Measurements from ENCODE around the gene ANXA2R.

The ANXA2R gene

GRCh38 chr5:43042176-43042625, 2.1 kb upstream of the ANXA2R start:
- peak overlapping the region; percentile 73 for H3K4me3 ChIP-seq (ENCODE audit: control insufficient read depth, low read depth, low read length)
- DNase-seq (ENCODE audit: low read depth), result no peak
- TF ChIP-seq CTCF (IDR thresholded peaks at IDR 0.05; ENCODE audit: control insufficient read depth, insufficient read depth, low read depth, low read length, missing control alignments), result peak; percentile 19

GRCh38 chr5:43041669-43042175, 1.6 kb upstream of the ANXA2R start:
- TF ChIP-seq CTCF (IDR thresholded peaks at IDR 0.05; ENCODE audit: control insufficient read depth, insufficient read depth, low read depth, low read length, missing control alignments), result no peak
- H3K4me3 ChIP-seq (ENCODE audit: control insufficient read depth, low read depth, low read length), result peak overlapping the region; percentile 73
- no peak for DNase-seq (ENCODE audit: low read depth)

- DNase-seq (ENCODE audit: low read depth), result no peak
- peak overlapping the region; percentile 73 for H3K4me3 ChIP-seq (ENCODE audit: control insufficient read depth, low read depth, low read length)
- no peak for TF ChIP-seq CTCF (IDR thresholded peaks at IDR 0.05; ENCODE audit: control insufficient read depth, insufficient read depth, low read depth, low read length, missing control alignments)
These were observed 1.1 kb upstream of the ANXA2R start for GRCh38 chr5:43041110-43041668.

- peak overlapping the region; percentile 73 for H3K4me3 ChIP-seq (ENCODE audit: control insufficient read depth, low read depth, low read length)
- peak; percentile 11 for TF ChIP-seq CTCF (IDR thresholded peaks at IDR 0.05; ENCODE audit: control insufficient read depth, insufficient read depth, low read depth, low read length, missing control alignments)
- no peak for DNase-seq (ENCODE audit: low read depth)
These were observed 440 bp downstream of the ANXA2R start for GRCh38 chr5:43039471-43040286.

- TF ChIP-seq CTCF (IDR thresholded peaks at IDR 0.05; ENCODE audit: control insufficient read depth, insufficient read depth, low read depth, low read length, missing control alignments), result no peak
- H3K4me3 ChIP-seq (ENCODE audit: control insufficient read depth, low read depth, low read length), result peak overlapping the region; percentile 73
- DNase-seq (ENCODE audit: low read depth), result no peak
These were observed 1.0 kb downstream of the ANXA2R start for GRCh38 chr5:43039152-43039470.

- no peak overlapping the region; the same call in 1 of the 2 replicates for H3K4me3 ChIP-seq (ENCODE audit: control insufficient read depth, low read depth, low read length)
- TF ChIP-seq CTCF (IDR thresholded peaks at IDR 0.05; ENCODE audit: control insufficient read depth, insufficient read depth, low read depth, low read length, missing control alignments), result no peak
- DNase-seq (ENCODE audit: low read depth), result no peak
These were observed 1.6 kb downstream of the ANXA2R start for GRCh38 chr5:43038496-43038989.

Data from AG09309 (cell line).